Esophagus squamous epithelium (tissue), 5 donors: Measurements from ENCODE around the gene PTBP3. TPM values are rescaled to one million over a fixed set of nuclear protein-coding genes. Genes with fewer than 3 reads are reported as not detected.

Experiments used
- DNase-seq: peaks from one replicate; lab custom pipeline; 2025; lab: John Stamatoyannopoulos, UW
- H3K27ac ChIP-seq, 4 donors: fragments of 200-600 bp; sonication (generic); one replicate each; pipeline ENCODE4 v1.5.1; 2016 to 2019; ENCODE audit warnings: mild to moderate bottlenecking in 1 of 4
- H3K27me3 ChIP-seq, 4 donors: fragments of 200-600 bp; sonication (generic); 1 replicate in 3 of 4; 2 replicates in 1 of 4; pipeline versions ENCODE4 v1.5.1 to v1.6.0; 2017 to 2021; ENCODE audit warnings: antibody characterized with exemption in 1 of 4
- H3K36me3 ChIP-seq, 3 donors: fragments of 200-600 bp; sonication (generic); one replicate each; pipeline ENCODE4 v1.5.1; 2016 to 2019
- H3K4me1 ChIP-seq, 3 donors: fragments of 200-600 bp; sonication (generic); one replicate each; pipeline ENCODE4 v1.5.1; 2017 to 2019
- H3K4me3 ChIP-seq, 4 donors: fragments of 200-600 bp; sonication (generic); 1 replicate in 3 of 4; 2 replicates in 1 of 4; pipeline ENCODE4 v1.5.1; 2016 to 2019; ENCODE audit warnings: mild to moderate bottlenecking in 2 of 4, moderate library complexity in 1 of 4
- H3K9me3 ChIP-seq, 3 donors: fragments of 200-600 bp; sonication (generic); one replicate each; pipeline ENCODE4 v1.5.1; 2016 to 2019
- POLR2A ChIP-seq, 4 donors: fragments of 450-650 bp; IDR thresholded peaks; one replicate each; pipeline ENCODE4 v1.6.1; 2017; ENCODE audit warnings: antibody characterized with exemption in 4 of 4, mild to moderate bottlenecking in 4 of 4, moderate library complexity in 3 of 4
- WGBS, 2 donors: methylation state at CpG; one replicate each; pipeline ENCODE4 v1.1.5; 2018; 5-methylcytosine and 5-hydroxymethylcytosine counted together
- intact Hi-C: fragments of 100-400 bp; cut with DNase I; formaldehyde crosslinking; loops from one replicate; pipeline ENCODE4 v1.15.0; 2022
- total RNA-seq, 4 donors: library from RNA; depleted of rRNA; stranded (reverse); fragments of >200 nt; gene quantifications; one replicate each; pipeline ENCODE4 v1.1.0, GENCODE V29; 2016
- TF ChIP-seq, protein P1 (sequence below), 6 experiments: fragments of 450-650 bp in 4 of 6; fragments of 200-600 bp in 2 of 6; sonication (generic) in 2 of 6; IDR thresholded peaks; one replicate each; pipeline ENCODE4 v1.5.1; 2016 to 2019; ENCODE audit warnings: antibody characterized with exemption in 6 of 6, mild to moderate bottlenecking in 4 of 6, moderate library complexity in 4 of 6
- donor health status: DM: yes; HTN: yes; CAD: no.

The PTBP3 gene
- total RNA-seq, 4 donors from 2014 or later, result 71.9 to 113 (median 88.8) TPM

DNA sequence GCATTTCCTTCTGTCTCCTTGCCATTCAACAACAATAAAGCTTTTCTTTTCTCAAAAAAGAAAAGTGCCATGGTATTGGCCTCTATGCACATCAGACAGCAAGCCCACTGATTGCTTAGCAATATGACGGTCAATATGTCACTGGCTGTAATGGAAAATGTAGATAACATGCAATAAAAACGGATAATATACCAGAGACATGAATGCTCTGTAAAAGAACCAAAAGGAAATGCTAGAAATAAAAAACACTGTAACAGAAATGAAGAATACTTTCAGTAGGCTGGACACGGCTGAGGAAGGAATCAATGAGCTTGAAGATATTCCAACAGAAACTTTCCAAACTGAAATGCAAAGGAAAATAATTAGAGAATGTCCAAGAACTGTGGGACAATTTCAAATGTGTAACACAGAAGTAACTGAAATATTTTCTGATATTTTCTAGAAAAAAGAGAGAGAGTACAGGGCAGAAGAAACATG, 10.0 kb downstream of the PTBP3 start:
- no peak for DNase-seq
- H3K4me1 ChIP-seq, result peaks cover 0 to 65% (median 38%) of the 10 kb centered on the region in 3 donors
- H3K27me3 ChIP-seq, result no peaks in the 10 kb centered on the region
- H3K9me3 ChIP-seq, result no peaks in the 10 kb centered on the region
- TF ChIP-seq, protein P1, sequence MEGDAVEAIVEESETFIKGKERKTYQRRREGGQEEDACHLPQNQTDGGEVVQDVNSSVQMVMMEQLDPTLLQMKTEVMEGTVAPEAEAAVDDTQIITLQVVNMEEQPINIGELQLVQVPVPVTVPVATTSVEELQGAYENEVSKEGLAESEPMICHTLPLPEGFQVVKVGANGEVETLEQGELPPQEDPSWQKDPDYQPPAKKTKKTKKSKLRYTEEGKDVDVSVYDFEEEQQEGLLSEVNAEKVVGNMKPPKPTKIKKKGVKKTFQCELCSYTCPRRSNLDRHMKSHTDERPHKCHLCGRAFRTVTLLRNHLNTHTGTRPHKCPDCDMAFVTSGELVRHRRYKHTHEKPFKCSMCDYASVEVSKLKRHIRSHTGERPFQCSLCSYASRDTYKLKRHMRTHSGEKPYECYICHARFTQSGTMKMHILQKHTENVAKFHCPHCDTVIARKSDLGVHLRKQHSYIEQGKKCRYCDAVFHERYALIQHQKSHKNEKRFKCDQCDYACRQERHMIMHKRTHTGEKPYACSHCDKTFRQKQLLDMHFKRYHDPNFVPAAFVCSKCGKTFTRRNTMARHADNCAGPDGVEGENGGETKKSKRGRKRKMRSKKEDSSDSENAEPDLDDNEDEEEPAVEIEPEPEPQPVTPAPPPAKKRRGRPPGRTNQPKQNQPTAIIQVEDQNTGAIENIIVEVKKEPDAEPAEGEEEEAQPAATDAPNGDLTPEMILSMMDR (IDR thresholded peaks at IDR 0.05), result no peak
- no peak for TF ChIP-seq POLR2A (IDR thresholded peaks at IDR 0.05)
- intact Hi-C loops, result no loop called here
- 66% methylated on average over 3 of the region's 3 CpGs for WGBS, 2 donors
- peak overlapping the region in 1 of 4 donors; percentile 28 for H3K27ac ChIP-seq
- H3K4me3 ChIP-seq, result no peak overlapping the region
- H3K36me3 ChIP-seq, result peaks cover 0 to 7% (median 0%) of the 10 kb centered on the region in 3 donors

DNA sequence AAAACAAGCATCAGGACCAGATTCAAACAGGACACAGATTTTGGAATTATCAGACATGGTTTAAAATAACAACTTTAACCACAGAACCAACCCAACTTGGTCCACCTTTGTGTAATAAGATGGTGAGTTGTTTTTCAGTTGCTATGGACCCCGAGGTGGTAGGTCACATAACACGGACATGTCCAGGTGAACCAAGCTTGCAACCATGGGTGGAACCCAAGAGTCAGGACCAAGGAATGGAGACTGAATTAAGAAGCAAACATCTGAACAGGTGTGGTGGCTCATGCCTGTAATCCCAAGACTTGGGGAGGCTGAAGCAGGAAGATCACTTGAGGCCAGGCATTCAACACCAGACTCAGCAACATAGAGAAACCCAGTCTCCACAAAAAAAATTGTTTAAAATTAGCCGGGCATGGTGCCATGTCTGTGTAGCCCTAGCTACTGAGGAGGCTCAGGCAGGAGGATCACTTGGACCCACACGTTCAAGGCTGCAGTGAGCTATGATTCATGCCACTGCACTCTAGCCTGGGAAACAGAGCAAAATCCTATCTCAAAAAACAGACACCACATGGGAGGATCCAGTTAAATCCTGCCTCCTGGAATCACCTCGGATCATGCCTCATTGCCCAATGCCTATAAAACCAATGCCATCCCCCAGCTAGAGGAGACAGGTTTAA, 10.6 kb downstream of the PTBP3 start:
- no peaks in the 10 kb centered on the region for H3K27me3 ChIP-seq
- intact Hi-C loops, result no loop called here
- H3K36me3 ChIP-seq, result peaks cover 0 to 7% (median 0%) of the 10 kb centered on the region in 3 donors
- H3K4me3 ChIP-seq, result no peak overlapping the region
- H3K4me1 ChIP-seq, result peaks cover 0 to 62% (median 32%) of the 10 kb centered on the region in 3 donors
- no peak for DNase-seq
- H3K9me3 ChIP-seq, result no peaks in the 10 kb centered on the region
- TF ChIP-seq POLR2A (IDR thresholded peaks at IDR 0.05), result no peak
- TF ChIP-seq, protein P1 (IDR thresholded peaks at IDR 0.05), result no peak
- H3K27ac ChIP-seq, result no peak overlapping the region
- 71 to 79% methylated on average over 5 of the region's 5 CpGs for WGBS, 2 donors

DNA sequence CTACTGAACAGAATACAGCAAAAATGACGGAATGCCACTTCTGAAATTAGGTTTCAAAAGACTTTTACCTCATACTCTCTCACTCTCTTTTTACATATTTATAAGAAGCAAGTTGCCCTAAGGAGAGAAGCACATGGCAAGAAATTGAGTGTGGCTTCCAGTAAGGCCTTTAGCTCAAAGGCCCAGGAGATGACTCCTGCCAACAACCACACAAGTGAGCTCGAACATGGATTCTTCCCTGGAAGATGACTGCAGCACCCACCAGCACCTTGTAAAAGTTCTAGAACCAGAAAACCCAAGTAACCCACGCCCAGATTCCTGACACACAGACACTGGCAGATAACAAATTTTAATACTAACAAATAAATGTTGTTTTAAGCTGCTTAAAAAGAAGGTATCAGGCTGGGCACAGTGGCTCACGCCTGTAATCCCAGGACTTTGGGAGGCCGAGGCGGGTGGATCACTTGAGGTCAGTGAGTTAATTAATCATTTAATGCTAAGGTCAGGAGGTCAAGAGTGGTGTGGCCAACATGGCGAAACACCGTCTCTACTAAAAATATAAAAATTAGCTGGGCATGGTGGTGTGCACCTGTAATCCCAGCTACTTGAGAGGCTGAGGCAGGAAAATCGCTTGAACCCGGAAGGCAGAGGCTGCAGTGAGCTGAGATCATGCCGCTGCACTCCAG, 17.0 kb downstream of the PTBP3 start:
- 82 to 93% methylated on average over 11 of the region's 11 CpGs for WGBS, 2 donors
- intact Hi-C loops, result no loop called here

DNA sequence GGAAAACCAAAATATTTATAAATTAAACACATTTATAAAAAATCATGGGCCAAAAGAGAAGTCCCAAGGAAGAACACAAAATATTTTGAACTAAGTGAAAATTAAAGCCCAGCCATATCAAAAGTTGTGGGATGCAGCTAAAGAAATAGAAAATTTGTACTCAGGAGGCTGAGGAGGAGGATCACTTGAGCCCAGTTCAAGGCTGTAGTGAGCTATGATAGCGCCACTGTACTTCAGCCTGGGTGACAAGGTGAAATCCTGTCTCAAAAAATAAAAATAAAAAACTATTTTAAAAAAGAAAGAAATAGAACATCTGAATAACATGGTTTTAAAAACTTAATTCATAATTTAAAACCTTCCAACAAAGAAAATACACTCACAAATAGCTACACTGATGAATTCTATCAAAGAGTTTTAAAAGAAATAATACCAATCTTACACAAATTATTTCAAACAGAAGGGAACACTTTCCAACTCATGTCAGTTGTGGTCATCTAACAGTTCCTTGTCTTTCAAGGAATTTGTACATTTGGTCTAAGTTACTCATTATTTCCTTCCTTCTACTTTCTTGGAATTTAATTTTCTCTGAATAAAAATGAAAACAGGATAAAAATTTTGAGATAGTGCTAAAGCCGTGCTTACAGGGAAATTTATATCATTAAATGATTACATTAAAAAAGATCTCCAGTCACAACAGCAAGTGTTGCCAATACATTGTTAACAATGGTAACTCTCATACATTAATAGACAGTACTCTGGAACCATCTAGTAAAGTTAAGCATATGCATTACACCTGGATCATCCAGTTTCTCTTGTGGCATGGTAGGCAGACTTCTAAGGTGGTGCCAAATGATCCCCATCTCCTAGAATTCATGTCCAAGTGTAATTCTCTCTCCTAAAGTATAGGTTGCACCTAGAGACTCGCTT, 17.8 kb downstream of the PTBP3 start:
- 71 to 81% methylated on average over 3 of the region's 3 CpGs for WGBS, 2 donors
- TF ChIP-seq, protein P1 (IDR thresholded peaks at IDR 0.05), result no peak
- no peak for TF ChIP-seq POLR2A (IDR thresholded peaks at IDR 0.05)
- intact Hi-C loops, result no loop called here
- DNase-seq, result no peak
- Histone ChIP-seq H3K36me3 (no peaks in the 10 kb centered on the region), H3K9me3 (no peaks in the 10 kb centered on the region), H3K27ac (peak overlapping the region in 1 of 4 donors; percentile 17), H3K4me1 (peaks cover 0 to 66% (median 14%) of the 10 kb centered on the region in 3 donors), H3K27me3 (no peaks in the 10 kb centered on the region), H3K4me3 (no peak overlapping the region)

More for the DNA sequence above, 17.0 kb downstream of the PTBP3 start:
- peaks cover 0 to 58% (median 12%) of the 10 kb centered on the region in 3 donors for H3K4me1 ChIP-seq
- no peaks in the 10 kb centered on the region for H3K27me3 ChIP-seq
- no peaks in the 10 kb centered on the region for H3K36me3 ChIP-seq
- no peak overlapping the region for H3K4me3 ChIP-seq
- DNase-seq, result no peak
- H3K27ac ChIP-seq, result peak overlapping the region in 1 of 4 donors; percentile 17
- no peaks in the 10 kb centered on the region for H3K9me3 ChIP-seq
- no peak for TF ChIP-seq POLR2A (IDR thresholded peaks at IDR 0.05)
- TF ChIP-seq, protein P1 (IDR thresholded peaks at IDR 0.05), result no peak
